T-helper 2 cell treated with Interferon-gamma antibody and Interleukin-4, amounts not matched to agents 100 ng/mL and 5 ng/mL, for 36 hours (primary cell): Measurements from ENCODE around the gene CEP68. TPM values are rescaled to one million over a fixed set of nuclear protein-coding genes. Genes with fewer than 3 reads are reported as not detected.
"Not testable (repeated sequence)": the region's sequence is repeated elsewhere in the genome, so short reads cannot be mapped to it uniquely, and the experiment has no call there.

Experiments
- intact Hi-C: fragments of 100-400 bp; cut with micrococcal nuclease; formaldehyde crosslinking; loops from one replicate; pipeline ENCODE4 v1.15.1; 2023
- total RNA-seq: library from RNA; stranded (reverse); gene quantifications from 2 replicates; pipeline ENCODE4 v1.2.3, GENCODE V29; 2022

The CEP68 gene, protein sequence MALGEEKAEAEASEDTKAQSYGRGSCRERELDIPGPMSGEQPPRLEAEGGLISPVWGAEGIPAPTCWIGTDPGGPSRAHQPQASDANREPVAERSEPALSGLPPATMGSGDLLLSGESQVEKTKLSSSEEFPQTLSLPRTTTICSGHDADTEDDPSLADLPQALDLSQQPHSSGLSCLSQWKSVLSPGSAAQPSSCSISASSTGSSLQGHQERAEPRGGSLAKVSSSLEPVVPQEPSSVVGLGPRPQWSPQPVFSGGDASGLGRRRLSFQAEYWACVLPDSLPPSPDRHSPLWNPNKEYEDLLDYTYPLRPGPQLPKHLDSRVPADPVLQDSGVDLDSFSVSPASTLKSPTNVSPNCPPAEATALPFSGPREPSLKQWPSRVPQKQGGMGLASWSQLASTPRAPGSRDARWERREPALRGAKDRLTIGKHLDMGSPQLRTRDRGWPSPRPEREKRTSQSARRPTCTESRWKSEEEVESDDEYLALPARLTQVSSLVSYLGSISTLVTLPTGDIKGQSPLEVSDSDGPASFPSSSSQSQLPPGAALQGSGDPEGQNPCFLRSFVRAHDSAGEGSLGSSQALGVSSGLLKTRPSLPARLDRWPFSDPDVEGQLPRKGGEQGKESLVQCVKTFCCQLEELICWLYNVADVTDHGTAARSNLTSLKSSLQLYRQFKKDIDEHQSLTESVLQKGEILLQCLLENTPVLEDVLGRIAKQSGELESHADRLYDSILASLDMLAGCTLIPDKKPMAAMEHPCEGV
- total RNA-seq: 7.0 and 7.4 TPM in 2 replicates

DNA sequence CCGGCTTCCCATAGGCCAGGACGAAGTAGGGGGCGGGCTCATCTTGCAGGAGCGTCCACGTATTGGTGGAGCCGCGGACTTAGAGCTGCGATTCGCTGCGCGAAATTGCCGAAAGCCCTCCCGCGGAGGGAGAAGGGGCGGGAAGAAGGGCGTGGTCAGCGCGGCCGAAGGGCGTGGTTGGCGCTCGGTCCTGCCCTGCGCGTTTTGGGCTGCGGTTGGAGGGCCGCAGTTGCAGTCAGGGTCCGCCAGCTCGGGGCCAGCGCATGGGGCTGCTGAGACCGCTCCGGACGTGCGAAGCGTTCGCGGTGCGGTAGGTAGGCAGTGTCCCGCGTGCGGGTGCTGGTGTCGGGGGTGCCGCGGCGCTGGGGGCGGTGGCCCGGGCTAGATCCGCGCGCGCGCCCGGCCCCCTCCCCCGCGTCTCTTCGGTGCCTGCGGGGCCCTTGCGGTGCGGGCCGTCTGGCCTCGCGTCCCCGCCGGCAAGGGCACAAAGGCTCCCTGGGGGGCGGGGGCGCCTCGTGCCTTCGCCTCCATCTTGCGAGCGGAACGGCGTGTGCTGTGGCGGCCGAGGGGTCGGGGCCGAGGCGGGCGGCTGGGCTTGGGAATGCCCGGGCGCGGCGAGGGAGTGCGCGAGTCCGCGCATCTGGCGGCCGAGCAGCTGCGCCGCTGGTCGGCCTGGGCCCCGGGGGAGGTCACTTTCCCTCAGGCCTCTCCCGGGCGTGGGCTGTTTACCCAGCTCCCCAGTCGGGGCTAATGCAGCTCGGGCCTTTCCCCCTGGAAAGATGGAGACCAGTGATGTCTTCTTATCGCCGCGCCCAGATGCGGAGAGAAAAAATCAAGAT lies at the start of gene CEP68:
CEP68 (plus strand) TSS at position 202 of the 839 bp plus-strand sequence. CDS start 13,029 bp downstream, outside the sequence.
- intact Hi-C loops: loop anchor here (1.0 to 10.0 kb wide), 12 partner anchors 67 to 1472 kb away; partner anchors contain the start of genes ACTR2, MDH1, PELI1 and RAB1A

DNA sequence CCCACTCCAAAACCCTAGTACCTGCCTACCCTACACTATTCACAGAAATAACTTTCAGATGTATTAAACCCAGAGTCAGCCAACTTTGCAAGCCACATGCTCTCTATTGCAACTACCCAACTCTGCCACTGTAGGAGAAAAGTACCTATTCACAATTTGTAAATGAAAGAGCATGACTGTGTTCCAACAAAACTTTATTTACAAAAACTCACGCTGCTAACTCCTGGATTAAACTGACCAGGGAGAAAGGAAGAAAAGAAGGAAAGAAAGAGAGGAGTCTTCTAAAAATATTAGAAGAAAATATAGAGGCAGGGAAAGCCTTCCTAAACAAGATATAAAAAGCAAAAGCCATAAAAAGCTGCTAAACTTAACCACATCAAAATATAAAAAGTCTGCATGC lies 42.4 kb upstream of the CEP68 start:
- intact Hi-C loops: no loop called here

DNA sequence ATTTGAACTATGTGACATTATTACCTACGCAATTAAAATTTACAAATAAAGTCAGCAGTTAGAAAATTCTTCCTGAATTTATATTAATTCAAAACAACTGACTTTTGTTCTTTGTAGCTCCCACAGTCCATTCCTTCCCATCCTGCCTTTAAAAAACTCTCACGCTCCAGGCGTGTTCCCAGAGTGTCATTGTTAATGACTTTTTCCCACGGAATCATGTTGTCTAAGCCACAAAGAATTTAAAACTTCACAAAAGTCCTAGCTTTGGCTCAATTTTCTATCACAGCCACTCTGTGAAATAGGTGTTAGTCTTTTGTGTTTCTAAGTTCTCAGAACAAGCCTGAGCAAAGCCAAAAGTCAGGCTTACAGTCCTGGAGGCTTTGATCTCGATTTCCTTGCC lies 40.5 kb upstream of the CEP68 start:
- intact Hi-C loops: no loop called here

DNA sequence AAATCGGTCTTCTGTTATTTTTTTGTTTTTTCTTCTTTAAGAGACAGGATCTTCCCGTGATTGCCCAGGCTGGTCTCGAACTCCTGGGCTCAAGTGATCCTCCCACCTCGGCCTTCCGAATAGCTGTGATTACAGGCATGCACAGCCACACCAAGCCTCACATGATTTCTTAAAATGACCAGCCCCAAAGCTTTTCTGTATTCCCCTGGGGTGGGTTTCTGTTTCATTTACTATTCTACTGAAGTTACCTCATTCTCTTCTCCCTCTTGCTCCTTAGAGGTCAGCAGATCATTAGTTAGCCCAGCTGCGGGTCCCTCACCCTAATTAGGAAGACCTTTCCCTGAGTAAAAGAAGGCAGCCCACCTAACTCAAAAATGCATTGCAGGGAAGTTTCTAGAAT lies 39.4 kb upstream of the CEP68 start:
- intact Hi-C loops: no loop called here

DNA sequence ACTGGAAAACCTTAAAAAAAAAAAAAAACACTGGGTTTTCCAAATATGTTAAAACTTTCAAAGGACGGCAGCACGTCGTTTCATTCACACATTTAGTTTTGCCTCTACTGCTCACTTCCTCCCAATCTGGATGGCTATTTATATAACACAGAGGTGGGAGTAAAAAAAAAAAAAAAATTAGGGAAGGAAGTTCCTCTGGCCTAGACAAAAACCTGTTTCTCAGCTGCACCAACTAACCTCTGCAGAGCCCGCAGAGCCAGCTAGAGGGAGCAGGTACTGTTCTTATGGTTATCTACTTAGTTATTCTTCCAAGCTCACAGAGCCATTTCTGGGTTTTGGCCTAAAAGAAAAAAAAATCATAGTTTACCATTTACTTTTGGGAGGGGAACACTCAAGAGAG lies 38.9 kb upstream of the CEP68 start:
- intact Hi-C loops: no loop called here

DNA sequence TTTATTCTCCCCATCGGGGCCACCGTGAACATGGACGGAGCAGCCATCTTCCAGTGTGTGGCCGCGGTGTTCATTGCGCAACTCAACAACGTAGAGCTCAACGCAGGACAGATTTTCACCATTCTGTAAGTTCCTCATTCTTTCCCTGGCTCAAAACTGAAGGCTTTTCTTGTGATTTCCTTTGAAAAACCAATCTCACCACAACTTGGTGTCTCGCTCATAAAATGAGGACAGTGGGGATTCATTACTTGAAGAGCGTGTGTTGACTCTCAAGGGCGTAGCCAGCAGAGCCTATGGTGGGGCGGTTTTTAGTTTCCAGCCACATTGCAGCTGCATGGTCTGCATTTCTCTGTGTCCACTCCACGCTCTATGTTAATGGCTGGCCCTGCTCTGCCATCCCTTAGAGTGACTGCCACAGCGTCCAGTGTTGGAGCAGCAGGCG lies 38.1 kb upstream of the CEP68 start:
- intact Hi-C loops: no loop called here

DNA sequence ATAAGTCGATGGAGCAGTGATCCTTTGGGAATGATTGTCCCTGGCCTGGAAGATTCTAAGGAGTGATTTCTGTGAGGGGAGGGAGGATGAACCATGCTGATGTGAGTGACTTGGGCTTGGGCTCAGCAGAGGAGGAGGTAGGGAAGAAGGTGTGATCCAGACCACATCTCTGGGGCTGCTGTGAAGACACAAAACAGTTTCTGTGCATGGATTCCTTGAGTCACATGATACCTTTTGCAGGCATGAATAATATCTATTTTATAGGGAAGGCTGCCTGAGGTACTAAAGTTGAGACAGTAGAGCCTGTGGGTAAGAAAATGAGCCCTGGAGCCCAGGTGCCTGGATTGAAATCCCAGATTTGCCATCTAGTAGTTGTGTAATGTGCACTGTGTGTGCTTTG lies 37.2 kb upstream of the CEP68 start:
- intact Hi-C loops: no loop called here

DNA sequence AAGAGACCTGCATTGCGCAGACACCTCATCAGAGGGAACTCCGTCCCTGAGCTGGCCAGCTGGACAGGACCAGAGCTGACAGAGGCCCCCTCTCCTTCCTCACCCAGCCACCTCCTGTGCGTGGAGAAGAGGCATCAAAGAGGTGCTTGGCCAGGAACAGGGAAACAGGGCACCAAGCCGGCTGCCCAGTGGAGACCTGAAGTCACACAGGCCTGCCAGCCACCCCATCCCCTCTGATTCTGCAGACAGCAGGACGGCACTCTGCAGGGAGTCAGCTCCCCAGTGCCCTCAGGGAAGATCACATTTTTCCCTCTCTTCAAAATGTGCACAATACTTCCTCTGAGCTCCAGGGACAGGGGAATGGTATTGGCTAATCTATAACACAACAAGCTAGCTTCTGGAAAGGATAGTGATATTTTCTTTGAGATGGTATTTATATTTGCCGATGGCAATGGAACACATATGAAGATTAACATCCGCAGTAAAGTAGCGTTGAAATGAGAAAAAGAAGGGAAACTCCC lies 36.5 kb upstream of the CEP68 start:
- intact Hi-C loops: no loop called here

DNA sequence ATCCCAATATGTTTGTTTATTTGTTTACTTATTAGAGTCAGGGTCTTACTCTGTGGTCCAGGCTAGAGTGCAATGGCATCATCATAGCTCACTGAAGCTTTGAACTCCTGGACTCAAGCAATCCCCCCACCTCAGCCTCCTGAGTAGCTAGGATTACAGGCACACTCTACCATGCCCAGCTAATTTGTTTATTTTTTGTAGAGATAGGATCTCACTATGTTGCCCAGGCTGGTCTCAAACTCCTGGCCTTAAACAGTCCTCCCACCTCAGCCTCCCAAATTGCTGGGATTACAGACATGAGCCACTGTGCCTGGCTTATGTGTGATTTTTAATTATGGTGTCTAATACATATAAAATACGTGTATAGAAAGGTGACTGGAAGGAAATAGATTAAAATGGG lies 36.0 kb upstream of the CEP68 start:
- intact Hi-C loops: not testable (repeated sequence)

DNA sequence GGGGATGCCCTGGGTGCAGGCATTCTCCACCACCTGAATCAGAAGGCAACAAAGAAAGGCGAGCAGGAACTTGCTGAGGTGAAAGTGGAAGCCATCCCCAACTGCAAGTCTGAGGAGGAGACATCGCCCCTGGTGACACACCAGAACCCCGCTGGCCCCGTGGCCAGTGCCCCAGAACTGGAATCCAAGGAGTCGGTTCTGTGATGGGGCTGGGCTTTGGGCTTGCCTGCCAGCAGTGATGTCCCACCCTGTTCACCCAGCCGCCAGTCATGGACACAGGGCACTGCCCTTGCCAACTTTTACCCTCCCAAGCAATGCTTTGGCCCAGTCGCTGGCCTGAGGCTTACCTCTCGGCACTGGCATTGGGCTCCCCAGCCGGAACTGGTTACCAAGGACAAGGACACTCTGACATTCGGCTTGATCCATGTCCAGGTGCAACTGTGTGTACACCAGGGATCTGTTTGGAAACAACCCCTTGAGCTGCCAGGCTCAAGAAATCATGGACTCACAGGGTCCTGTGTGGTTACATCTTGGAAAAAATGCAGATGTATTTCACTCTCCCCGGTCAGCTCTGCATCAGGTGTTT lies 35.2 kb upstream of the CEP68 start:
- intact Hi-C loops: no loop called here

DNA sequence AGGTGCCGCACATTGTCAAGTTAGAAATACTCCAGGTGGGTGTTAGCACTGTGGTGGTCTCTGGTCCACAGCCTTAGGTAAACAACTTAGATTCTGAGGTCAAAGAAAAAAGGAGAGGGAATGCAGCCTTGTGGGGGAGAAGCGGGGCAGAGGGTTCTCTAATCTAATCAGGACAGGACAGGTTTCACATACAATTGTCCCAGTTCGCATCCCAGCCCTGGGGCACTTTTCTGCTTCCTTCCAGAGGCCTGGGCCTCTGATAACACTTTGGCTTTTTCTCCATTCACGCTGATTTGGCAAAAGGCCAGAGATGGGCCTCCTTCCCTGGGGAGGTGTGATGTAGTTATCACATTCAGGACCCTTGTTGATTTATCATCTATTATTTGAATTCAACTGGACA lies 34.5 kb upstream of the CEP68 start:
- intact Hi-C loops: no loop called here

DNA sequence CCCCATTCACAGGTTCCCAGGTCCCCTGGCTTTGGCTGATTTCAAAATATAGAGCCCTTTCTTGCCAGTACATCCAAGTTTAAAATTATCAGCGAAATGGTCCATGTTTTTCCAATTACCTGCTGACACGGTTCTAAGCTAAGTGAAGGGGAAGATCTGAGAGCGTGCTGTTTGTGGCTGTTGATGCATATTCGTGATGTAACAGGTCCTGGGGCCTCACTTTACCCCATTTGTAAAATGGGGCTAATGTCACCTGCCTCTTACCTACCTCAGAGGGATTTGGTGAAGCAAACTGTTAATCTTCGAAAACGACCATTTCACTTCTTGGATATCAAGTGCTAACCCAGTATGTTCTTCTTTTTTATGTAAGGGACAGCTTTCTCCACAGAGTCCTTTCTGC lies 34.0 kb upstream of the CEP68 start:
- intact Hi-C loops: no loop called here

DNA sequence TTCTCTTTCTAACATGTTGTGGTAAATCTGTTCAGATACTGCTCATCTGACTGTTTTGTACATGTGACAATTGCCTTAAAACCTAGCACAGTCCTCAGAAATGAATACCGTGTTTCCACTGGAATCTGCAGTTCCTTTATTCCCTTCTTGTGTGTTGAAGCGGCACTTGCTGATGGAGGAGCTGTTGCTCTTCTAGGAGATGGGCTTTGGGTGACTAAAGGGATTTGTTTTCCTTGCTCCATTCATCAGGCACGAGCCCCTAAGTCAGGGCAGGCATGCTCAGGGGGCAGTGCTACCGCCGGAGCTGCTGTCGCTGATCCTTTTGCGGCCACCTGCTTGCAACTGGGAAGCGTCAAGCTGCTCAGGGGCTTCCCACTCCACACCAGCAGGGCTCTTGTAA lies 32.5 kb upstream of the CEP68 start:
- intact Hi-C loops: no loop called here

DNA sequence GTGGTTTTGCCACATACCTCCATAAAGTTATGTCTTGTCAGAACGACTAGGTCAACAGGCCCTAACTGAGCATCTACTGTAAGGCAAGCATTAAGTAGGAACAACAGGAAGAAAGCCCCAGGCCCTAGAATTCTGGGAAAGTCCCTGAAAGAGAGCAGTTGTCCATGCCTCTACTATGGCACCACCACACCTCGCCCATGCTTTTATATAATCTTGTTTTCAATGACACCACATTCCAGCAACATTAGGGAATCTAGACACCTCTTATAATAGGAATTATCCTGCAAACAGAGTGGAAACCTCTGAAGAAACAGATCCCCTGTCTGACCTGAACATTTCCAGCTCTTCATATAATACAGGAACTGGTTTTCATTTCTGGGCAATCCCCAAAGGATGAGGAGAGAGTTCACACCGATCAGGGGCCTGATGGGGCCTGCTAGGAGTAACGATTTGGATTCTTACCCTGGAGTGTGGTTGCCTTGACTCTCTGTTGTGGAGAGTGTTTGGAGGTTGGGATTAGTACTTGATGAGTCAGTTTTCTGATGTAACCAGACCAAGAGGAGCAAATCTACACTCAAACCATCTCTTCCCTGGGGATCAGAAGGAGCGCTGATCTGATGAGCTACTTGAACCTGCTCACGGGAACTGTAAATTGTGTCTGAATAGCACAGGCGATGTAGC lies 31.9 kb upstream of the CEP68 start:
- intact Hi-C loops: no loop called here

DNA sequence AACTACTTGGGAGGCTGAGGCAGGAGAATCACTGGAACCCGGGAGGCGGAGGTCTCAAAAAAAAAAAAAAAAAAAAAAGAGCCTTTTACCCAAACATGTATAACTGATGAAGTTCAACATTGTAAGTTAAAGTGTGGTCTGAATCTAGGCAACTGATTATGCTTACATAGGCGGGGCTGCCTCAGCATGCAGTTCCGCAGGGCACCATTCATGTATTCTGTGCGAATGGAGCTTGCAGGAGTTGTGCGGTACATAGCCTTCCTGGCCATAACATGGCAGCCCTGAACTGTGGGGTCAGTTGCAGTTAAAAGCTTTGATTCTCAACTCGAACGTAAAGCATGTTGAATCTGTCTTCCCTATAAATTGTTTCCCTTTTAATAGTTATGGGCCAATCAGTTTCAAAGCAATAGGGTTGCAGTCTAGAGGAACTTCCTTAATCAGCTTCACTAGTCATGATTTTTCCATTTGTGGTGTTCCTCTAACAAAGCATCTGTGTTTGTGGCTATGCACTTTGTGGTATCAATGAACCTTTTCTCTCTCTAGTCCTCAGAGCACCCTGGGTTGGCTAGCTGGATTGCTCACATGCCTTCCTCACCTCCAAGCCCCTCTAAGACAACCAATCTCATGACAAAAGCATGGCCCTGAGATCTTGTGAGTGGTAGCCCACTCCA lies 30.6 kb upstream of the CEP68 start:
- intact Hi-C loops: no loop called here

DNA sequence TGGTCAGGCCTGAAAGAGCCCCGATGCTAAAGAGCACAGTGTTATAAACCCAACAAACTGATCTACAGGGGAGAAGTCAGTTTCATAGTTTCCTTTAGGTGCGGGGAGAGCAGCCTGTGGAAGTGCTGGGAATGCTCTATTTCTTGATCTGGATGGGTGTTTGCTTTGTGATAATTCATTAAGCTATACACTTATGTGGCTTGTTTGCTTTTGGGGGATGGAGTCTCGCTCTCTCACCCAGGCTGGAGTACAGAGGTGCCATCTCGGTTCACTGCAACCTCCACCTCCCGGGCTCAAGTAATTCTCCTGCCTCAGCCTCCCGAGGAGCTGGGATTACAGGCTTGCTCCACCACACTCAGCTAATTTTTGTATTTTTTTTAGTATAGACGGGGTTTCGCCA lies 30.1 kb upstream of the CEP68 start:
- intact Hi-C loops: no loop called here

DNA sequence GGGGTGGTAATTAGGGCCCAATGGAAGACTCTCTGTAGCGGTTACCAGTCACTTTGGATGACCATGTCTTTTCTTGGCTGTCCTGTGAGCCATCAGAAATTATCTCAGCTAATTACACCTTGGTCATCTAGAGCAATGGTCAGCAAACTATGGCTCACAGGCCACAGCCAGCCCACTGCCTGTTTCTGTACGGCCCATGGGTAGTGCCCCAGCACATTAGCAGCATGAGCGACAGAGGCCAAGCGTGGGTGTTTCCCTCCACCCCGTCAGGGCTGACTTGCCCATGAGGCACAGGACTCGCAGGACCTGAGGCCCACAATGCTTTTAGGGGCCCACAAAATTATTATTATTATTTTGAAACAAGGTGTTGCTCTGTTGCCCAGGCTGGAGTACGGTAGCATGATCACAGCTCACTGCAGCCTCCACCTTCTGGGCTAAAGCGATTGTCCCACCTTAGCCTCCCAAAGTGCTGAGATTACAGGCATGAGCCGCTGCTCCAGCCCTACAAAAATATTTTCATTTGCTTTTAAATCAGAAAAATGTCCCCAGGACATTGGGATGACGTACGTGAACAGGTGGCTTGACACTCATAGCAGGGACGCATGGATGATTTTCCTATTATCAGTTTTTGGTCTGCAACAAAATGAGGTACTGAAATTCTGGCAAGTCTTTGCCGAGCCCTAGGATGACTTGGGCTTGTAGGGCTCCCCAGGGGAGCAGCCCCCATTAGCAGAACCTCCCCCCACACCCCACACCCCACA lies 29.3 kb upstream of the CEP68 start:
- intact Hi-C loops: no loop called here

DNA sequence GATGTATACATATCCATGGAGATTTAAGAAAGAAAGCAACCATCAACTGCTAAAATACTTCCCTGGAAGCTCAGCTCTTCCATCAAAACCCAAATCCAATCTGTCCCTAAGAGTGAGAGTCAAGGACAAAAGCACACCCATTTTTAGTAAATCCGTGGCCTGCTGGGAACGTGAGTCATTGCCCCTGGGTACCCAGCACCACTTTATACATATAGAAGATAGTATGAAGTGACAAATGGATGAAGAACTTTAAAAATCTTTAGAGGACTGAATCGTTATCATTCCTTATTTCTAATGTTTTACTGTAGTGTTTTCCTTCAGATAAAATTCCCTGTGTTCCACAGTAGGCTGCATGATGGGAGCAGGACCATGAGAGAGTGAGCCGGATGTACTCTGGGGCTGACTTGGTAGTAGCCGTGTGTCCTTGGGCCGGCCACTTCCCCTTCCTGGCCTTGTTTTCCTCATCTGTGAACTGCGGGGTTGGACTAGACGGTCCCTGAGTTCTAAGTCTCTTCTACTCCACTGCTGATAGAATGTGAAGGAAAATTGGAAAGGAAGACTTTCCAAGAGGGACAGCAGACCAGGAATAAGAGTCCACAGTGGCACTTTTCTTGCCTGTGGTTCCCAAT lies 28.5 kb upstream of the CEP68 start:
- intact Hi-C loops: no loop called here
